Activated naive CD4-positive, alpha-beta T cell treated with anti-CD3 and anti-CD28 coated beads, Interleukin-2, amount 50 U/mL, for 24 hours (primary cell): ENCODE data around the gene REL.
"Not testable (repeated sequence)": the region's sequence is repeated elsewhere in the genome, so short reads cannot be mapped to it uniquely, and the experiment has no call there.

Experiments
- H3K27ac Mint-ChIP-seq: one replicate; pipeline ENCODE4 v1.8.0; 2021; ENCODE audit warnings: mild to moderate bottlenecking, mixed read lengths
- H3K27me3 Mint-ChIP-seq: one replicate; pipeline ENCODE4 v1.8.0; 2021; ENCODE audit warnings: mixed read lengths
- H3K36me3 Mint-ChIP-seq: one replicate; pipeline ENCODE4 v1.8.0; 2021; ENCODE audit warnings: mixed read lengths
- H3K4me1 Mint-ChIP-seq: one replicate; pipeline ENCODE4 v1.8.0; 2021; ENCODE audit warnings: mixed read lengths
- H3K4me3 Mint-ChIP-seq: one replicate; pipeline ENCODE4 v1.8.0; 2021; ENCODE audit warnings: mild to moderate bottlenecking, mixed read lengths
- H3K9me3 Mint-ChIP-seq: one replicate; pipeline ENCODE4 v1.8.0; 2021; ENCODE audit warnings: mixed read lengths

REL gene

DNA sequence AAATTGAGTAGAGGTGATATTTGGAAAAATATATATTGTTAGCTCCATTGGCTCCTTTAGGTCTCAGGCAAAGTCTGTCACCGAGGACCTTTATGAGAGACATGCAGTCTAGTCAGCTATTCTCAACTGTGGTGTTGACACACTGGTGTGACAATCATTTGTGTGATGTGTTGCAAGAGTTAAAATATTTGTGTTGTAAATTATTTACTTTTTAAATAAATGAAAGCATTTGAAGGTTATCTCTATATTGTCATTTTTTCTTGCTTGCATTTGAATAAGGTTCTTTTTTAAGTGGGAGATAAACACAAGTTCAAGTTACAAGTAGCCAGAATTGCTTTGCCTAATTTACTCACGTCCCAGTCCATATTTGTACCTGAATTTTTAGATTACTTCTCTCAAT is 4.3 kb downstream of the REL start:
- Mint-ChIP-seq H3K4me1 (peaks cover 47% of the 10 kb centered on the region), H3K36me3 (peaks cover 47% of the 10 kb centered on the region), H3K9me3 (no peaks in the 10 kb centered on the region), H3K27me3 (no peaks in the 10 kb centered on the region), H3K27ac (peak overlapping the region; percentile 82), H3K4me3 (peak overlapping the region; percentile 100)

DNA sequence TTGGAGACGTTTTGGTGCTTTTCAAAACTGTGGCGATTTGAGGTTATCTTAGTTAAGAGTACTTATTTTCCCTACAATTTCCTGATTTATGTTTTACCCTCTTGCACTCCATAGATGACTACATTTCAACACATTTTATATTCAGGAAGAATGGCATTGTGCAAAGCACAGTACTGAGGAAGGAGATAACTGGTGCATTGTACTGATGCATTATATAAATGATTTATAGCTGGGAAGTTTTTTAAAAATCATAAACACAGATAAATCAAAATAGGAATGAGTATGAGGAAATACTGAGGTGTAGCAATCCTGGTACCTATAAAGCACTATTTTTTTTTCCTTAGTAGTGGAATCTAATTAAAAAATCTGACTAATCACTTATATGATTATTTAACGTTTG is 5.6 kb downstream of the REL start:
- Mint-ChIP-seq H3K27ac (peak overlapping the region; percentile 51), H3K9me3 (no peaks in the 10 kb centered on the region), H3K27me3 (no peaks in the 10 kb centered on the region), H3K4me3 (peak overlapping the region; percentile 77), H3K36me3 (peaks cover 55% of the 10 kb centered on the region), H3K4me1 (peaks cover 59% of the 10 kb centered on the region)

DNA sequence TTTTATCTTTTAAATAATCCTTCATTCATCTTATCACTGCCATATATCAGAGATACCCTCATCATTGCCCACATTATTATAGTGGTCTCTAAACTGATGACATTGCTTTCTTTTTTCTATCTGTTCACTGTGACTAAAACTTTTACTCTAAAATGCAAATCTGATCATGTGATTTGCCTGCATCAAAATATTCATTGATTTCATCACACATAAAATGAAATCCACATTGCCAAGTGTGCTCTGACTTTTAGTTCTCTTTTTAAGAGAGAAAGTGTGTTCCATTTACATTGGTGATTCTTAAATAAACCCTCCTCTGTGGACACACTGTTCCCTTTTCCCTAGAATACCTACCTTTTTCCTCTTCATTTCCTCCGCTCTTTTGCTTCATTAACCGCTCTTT is 7.5 kb downstream of the REL start:
- Mint-ChIP-seq H3K9me3 (no peaks in the 10 kb centered on the region), H3K36me3 (peaks cover 44% of the 10 kb centered on the region), H3K4me3 (peak overlapping the region; percentile 82), H3K4me1 (peaks cover 62% of the 10 kb centered on the region), H3K27ac (peak overlapping the region; percentile 90), H3K27me3 (no peaks in the 10 kb centered on the region)

DNA sequence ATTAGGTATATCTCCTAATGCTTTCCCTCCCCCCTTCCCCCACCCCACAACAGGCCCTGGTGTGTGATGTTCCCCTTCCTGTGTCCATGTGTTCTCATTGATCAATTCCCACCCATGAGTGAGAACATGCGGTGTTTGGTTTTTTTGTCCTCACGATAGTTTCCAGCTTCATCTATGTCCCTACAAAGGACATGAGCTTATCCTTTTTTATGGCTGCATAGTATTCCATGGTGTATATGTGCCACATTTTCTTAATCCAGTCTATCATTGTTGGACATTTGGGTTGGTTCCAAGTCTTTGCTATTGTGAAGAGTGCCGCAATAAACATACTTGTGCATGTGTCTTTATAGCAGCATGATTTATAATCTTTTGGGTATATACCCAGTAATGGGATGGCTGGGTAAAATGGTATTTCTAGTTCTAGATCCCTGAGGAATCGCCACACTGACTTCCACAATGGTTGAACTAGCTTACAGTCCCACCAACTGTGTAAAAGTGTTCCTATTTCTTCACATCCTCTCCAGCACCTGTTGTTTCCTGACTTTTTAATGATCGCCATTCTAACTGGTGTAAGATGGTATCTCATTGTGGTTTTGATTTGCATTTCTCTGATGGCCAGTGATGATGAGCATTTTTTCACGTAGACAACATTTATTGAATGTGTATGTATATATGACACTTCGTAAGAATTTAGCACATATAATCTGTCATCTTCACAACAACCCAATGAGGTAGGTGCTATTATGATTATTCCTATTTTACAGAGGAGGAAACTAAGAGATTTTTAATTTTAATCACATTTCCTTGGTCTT is 8.4 kb downstream of the REL start:
- H3K4me3 Mint-ChIP-seq: peak overlapping the region; percentile 76
- H3K27me3 Mint-ChIP-seq: not testable (repeated sequence)

DNA sequence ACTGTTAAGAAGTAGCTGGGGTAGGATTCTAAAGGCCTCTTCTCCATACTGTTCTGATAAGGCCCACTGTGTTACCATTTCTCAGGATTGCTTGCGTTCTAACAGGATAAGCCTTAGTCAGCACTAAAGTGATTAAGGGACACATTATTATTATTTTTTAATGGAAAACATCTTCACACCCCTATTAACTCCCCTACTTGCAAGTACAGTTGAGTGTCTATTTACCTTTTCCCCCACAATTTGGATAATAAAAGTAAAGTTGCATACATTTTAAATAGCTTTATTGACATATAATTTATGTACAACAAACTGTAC is 9.0 kb downstream of the REL start:
- Mint-ChIP-seq H3K4me3 (peak overlapping the region; percentile 76), H3K27ac (peak overlapping the region; percentile 88), H3K4me1 (peaks cover 68% of the 10 kb centered on the region), H3K36me3 (peaks cover 45% of the 10 kb centered on the region), H3K27me3 (no peaks in the 10 kb centered on the region), H3K9me3 (no peaks in the 10 kb centered on the region)

More for the DNA sequence above, 8.4 kb downstream of the REL start:
- Mint-ChIP-seq H3K36me3 (peaks cover 47% of the 10 kb centered on the region), H3K4me1 (peaks cover 68% of the 10 kb centered on the region), H3K27ac (peak overlapping the region; percentile 56)
- not testable (repeated sequence) for H3K9me3 Mint-ChIP-seq

DNA sequence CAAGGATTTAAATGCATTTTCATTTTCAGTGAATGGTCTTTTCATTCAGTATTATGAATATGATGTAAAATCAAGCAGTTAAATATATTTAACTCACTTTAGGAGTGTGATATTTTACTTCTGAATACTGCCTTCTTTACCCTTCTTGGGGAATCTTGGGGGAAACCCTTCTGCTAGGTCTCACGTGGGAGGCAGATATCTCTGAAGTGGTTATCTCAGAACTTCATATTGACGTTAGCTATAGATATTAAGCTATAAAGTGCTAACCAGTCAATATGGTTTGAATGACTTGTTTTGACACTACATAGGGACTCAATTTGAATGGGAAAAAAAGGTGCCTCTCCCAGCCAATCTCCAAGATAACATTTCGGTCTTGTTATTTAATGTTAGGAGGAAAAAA is 9.8 kb downstream of the REL start:
- Mint-ChIP-seq H3K36me3 (peaks cover 41% of the 10 kb centered on the region), H3K27ac (no peak overlapping the region), H3K27me3 (no peaks in the 10 kb centered on the region), H3K4me3 (peak overlapping the region; percentile 76), H3K9me3 (no peaks in the 10 kb centered on the region), H3K4me1 (peaks cover 64% of the 10 kb centered on the region)

DNA sequence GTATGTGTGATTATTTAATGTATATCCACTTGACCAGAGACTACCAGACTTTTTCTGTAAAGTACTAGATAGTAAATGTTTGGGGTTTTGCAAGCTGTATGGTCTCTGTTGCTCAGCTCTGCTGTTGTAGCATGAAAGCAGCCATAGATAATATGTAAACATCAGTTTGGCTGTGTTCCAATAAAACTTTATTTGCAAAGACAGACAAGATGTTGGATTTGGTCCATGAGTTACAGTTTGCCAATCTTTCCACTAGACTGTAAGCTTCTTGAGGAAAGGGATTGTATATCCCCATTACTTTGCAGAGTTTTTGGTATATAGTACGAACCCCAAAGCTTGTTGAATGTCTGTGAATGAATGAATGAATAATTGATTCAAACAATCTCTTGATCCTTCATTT is 17.2 kb downstream of the REL start:
- H3K4me1 Mint-ChIP-seq: peaks cover 58% of the 10 kb centered on the region
- H3K36me3 Mint-ChIP-seq: peaks cover 37% of the 10 kb centered on the region

DNA sequence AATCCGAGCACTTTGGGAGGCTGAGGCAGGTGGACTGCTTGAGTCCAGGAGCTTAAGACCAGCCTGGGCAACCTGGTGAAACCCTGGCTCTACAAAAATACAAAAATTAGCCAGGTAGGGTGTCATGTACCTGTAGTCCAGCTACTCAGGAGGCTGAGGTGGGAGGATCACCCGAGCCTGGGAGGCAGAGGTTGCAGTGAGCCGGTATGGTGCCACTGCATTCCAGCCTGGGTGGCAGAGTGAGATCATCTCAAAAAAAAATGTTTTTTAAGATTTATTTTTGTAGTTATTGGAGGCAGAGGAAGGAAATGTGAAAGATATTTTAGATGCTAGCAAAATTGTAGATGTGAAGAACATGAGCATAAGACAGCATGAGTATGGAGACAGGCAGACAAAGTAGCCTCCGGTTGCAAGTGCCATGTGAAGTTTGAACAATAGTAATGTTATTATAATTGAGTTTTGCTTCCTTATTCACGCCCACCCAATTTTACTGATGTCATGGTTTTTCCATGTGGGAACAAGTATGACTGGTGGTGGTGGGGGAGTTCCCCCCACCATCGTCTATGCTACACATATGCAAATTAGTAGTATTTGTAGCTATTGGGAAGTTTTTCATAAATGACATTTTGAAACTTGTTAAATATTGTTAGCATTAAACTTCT is 18.0 kb downstream of the REL start:
- Mint-ChIP-seq H3K4me3 (peak overlapping the region; percentile 79), H3K9me3 (no peaks in the 10 kb centered on the region), H3K27me3 (no peaks in the 10 kb centered on the region), H3K4me1 (peaks cover 50% of the 10 kb centered on the region), H3K27ac (peak overlapping the region; percentile 93), H3K36me3 (peaks cover 33% of the 10 kb centered on the region)

More for the DNA sequence above, 17.2 kb downstream of the REL start:
- peak overlapping the region; percentile 79 for H3K4me3 Mint-ChIP-seq
- H3K9me3 Mint-ChIP-seq: no peaks in the 10 kb centered on the region
- no peaks in the 10 kb centered on the region for H3K27me3 Mint-ChIP-seq
- peak overlapping the region; percentile 83 for H3K27ac Mint-ChIP-seq

DNA sequence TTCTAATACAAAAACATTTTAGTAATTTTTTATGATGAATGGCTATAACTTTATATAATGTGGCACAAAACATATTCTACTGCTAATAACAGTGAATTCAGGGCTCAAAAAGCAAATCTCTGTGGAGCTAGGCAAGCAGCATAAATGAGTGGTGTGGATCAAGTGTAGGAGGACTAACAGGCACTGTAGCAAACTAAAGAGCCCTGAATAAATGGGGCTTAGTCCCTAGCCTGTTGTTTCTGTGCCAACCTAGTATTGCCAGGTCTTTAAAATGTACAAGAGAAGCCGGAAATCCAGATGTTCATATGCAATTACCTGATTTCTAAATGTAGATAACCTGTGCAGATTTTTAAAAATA is 18.5 kb downstream of the REL start:
- peak overlapping the region; percentile 93 for H3K27ac Mint-ChIP-seq
- peaks cover 48% of the 10 kb centered on the region for H3K4me1 Mint-ChIP-seq
- peak overlapping the region; percentile 79 for H3K4me3 Mint-ChIP-seq
- H3K36me3 Mint-ChIP-seq: peaks cover 29% of the 10 kb centered on the region
- H3K27me3 Mint-ChIP-seq: no peaks in the 10 kb centered on the region
- H3K9me3 Mint-ChIP-seq: no peaks in the 10 kb centered on the region

DNA sequence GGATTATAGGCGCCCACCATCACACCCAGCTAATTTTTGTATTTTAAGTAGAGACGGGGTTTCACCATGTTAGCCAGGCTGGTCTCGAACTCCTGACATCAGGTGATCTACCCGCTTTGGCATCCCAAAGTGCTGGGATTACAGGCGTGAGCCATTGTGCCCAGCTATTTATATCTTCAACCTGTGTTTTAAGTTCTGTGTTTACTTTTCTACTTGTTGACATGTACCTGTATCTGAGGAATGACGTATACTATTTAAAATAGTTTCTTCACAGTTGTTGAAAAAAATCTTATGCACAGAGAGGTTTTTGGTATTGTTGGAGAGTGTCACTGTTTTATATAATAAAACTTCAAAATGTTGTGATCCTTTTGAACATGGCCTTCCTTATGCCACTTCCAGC is 19.9 kb downstream of the REL start:
- Mint-ChIP-seq H3K36me3 (peaks cover 37% of the 10 kb centered on the region), H3K27ac (peak overlapping the region; percentile 4), H3K4me1 (peaks cover 58% of the 10 kb centered on the region), H3K4me3 (peak overlapping the region; percentile 23)
- not testable (repeated sequence) for H3K27me3 Mint-ChIP-seq, H3K9me3 Mint-ChIP-seq

DNA sequence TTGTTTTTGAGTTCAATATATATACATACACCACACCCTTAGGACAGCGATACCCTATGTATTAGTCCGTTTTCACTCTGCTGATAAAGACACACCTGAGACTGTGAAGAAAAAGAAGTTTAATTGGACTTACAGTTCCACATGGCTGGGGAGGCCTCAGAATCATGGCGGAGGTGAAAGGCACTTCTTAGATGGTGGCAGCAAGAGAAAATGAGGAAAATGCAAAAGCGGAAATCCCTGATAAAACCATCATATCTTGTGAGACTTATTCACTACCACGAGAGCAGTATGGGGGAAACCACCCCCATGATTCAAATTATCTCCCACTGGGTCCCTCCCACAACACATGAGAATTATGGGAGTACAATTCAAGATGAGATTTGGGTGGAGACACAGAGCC is 24.5 kb downstream of the REL start:
- H3K4me3 Mint-ChIP-seq: peak overlapping the region; percentile 59
- H3K27me3 Mint-ChIP-seq, H3K9me3 Mint-ChIP-seq: not testable (repeated sequence)
- peaks cover 29% of the 10 kb centered on the region for H3K4me1 Mint-ChIP-seq
- H3K27ac Mint-ChIP-seq: peak overlapping the region; percentile 89
- peaks cover 24% of the 10 kb centered on the region for H3K36me3 Mint-ChIP-seq

DNA sequence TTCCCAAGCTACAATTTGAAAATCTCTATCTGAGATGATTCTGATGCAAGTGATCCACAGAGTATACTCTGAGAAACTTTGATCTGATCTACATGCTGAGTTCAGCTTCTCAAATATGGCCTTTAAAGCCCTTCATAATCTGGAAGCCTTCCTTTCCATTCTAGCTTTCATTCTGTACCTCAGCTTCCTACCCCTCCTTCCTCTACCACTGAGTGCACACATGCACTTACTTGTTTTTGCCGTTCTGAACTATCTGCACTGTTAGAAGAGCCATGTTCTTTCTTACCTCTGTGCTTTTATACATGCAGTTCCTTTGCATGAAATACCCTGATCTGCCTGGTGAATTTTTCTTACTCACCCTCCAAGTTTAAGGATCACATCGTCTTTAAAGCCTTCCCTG is 25.0 kb downstream of the REL start:
- Mint-ChIP-seq H3K27me3 (no peaks in the 10 kb centered on the region), H3K27ac (peak overlapping the region; percentile 89), H3K4me3 (peak overlapping the region; percentile 53), H3K36me3 (peaks cover 25% of the 10 kb centered on the region), H3K4me1 (peaks cover 26% of the 10 kb centered on the region), H3K9me3 (no peaks in the 10 kb centered on the region)

DNA sequence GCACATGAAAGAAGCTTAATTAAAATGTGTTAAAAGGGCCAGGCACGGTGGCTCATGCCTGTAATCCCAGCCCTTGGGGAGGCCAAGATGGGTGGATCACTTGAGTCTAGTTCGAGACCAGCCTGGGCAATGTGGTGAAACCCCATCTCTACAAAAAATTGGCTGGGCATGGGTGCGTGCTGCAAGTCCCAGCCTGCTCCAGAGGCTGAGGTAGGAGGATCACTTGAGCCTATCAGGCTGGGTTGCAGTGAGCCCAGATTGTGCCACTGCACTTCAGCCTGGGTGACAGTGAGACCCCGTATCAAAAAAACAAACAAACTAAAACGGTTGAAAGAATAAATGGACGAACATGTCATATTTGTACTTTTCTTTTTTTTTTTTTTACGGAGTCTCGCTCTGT is 26.0 kb downstream of the REL start:
- Mint-ChIP-seq H3K9me3 (no peaks in the 10 kb centered on the region), H3K27ac (no peak overlapping the region), H3K36me3 (peaks cover 27% of the 10 kb centered on the region)

DNA sequence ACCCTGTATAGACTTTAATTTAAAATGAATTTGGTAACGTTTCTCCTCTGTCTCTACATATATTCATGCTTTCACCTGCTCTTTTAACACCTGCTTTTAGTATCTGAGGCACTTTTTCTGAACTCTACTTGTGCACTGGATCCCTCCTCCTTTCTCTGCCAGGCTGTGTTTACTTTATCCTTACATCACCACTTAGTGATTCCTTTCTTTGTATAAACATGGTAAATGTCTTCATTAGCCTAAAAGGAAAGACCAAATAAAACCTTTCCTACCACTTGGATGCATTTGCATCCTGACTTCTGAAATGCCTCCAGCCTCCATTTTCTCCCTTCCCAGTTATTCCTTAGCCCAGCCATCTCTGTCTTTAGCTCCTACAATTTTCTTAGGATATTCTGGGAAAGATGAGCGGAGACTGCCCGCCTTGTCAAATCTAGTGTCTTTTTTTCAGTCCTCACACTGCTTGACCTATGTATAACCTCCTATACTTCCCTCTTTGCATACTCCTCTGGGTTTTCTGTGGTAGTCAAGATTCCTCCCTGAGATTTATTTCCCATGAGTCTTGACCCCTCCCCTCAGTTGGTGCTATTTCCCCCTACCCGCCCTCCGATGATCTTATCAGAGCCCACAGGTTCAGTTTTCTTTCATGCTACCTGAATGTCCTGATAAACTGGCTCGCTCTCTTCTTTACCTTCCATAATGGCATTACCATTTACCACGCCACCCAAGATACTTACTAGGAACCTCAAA is 44.8 kb downstream of the REL start:
- Mint-ChIP-seq H3K36me3 (peaks cover 35% of the 10 kb centered on the region), H3K9me3 (no peaks in the 10 kb centered on the region), H3K27ac (peak overlapping the region; percentile 84), H3K4me1 (peaks cover 12% of the 10 kb centered on the region), H3K27me3 (no peaks in the 10 kb centered on the region), H3K4me3 (no peak overlapping the region)

More for the DNA sequence above, 26.0 kb downstream of the REL start:
- H3K4me3 Mint-ChIP-seq: no peak overlapping the region
- no peaks in the 10 kb centered on the region for H3K27me3 Mint-ChIP-seq
- H3K4me1 Mint-ChIP-seq: peaks cover 20% of the 10 kb centered on the region

DNA sequence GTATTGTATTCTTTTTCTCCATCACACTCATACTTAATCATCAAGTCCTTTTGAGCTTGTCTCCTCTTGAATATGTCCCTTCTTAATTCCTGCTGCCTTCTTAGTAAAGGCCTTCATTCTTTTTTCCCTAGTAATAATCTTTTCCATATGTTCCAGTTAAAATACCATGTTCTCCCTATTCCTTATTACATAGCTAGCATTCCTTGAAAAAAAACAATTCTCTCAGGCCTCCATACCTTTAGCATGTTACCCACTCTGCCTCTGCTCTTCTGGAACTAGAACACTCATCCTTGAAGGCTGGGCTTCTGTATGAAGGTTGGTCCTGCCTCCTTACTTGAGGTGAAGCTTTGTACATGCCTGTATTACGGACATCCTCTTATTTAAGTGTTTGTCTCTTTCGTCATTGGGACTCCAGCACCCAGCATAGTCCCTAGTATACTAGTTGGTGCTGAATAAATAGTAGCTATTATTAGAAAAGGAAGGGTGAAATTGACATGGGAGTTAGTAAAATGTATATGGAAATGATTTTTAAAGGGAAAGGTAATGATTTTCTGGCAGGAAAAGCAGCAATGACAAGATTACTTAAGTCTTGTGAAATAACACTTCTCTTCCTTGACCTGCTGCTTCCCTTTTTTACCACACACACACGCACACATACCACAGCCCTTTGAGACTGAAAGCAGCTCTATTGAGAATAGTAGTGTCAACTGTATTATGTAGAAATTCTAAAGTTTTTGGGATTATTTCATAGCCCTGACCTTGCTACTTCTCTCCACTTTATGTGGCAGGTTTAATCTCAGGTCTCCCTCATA is 45.6 kb downstream of the REL start:
- no peaks in the 10 kb centered on the region for H3K9me3 Mint-ChIP-seq
- H3K4me3 Mint-ChIP-seq: no peak overlapping the region
- peak overlapping the region; percentile 84 for H3K27ac Mint-ChIP-seq
- no peaks in the 10 kb centered on the region for H3K27me3 Mint-ChIP-seq
- peaks cover 37% of the 10 kb centered on the region for H3K36me3 Mint-ChIP-seq
- peaks cover 12% of the 10 kb centered on the region for H3K4me1 Mint-ChIP-seq
